ENCODE data around the gene HSBP1L1.

HSBP1L1 gene

GRCh38 chr18:79961527-79962291 is 2.7 kb upstream of the HSBP1L1 start:
- peak; percentile 27 for DNase-seq

- no peak for DNase-seq
These were observed 2.1 kb upstream of the HSBP1L1 start for GRCh38 chr18:79962311-79962710.

GRCh38 chr18:79962835-79963657 is 1.4 kb upstream of the HSBP1L1 start:
- no peak for DNase-seq

- no peak for DNase-seq
These were observed 649 bp upstream of the HSBP1L1 start for GRCh38 chr18:79963658-79964329.

- DNase-seq, result peak; percentile 29
These were observed 868 bp downstream of the HSBP1L1 start for GRCh38 chr18:79965119-79965902.

- no peak for DNase-seq
These were observed 6.1 kb downstream of the HSBP1L1 start for GRCh38 chr18:79970419-79971133.

- no peak for DNase-seq
These were observed 6.9 kb downstream of the HSBP1L1 start for GRCh38 chr18:79971211-79971952.

GRCh38 chr18:79971986-79972385 is 7.5 kb downstream of the HSBP1L1 start:
- no peak for DNase-seq

- DNase-seq, result no peak
These were observed 8.3 kb downstream of the HSBP1L1 start for GRCh38 chr18:79972720-79973119.

- DNase-seq, result no peak
These were observed 9.1 kb downstream of the HSBP1L1 start for GRCh38 chr18:79973517-79973916.

GRCh38 chr18:79974025-79974654 is 9.7 kb downstream of the HSBP1L1 start:
- DNase-seq, result no peak

- no peak for DNase-seq
These were observed 10.6 kb downstream of the HSBP1L1 start for GRCh38 chr18:79975043-79975442.

- no peak for DNase-seq
These were observed 11.7 kb downstream of the HSBP1L1 start for GRCh38 chr18:79975985-79976680.

GRCh38 chr18:79979843-79980242 is 15.4 kb downstream of the HSBP1L1 start:
- no peak for DNase-seq

GRCh38 chr18:79980585-79980984 is 16.1 kb downstream of the HSBP1L1 start:
- no peak for DNase-seq

GRCh38 chr18:79982736-79983135 is 18.3 kb downstream of the HSBP1L1 start:
- peak; percentile 69 for DNase-seq

GRCh38 chr18:79983253-79983652 is 18.8 kb downstream of the HSBP1L1 start:
- no peak for DNase-seq

GRCh38 chr18:79983793-79984192 is 19.4 kb downstream of the HSBP1L1 start:
- DNase-seq, result no peak

GRCh38 chr18:79985172-79985571 is 20.7 kb downstream of the HSBP1L1 start:
- DNase-seq, result no peak

GRCh38 chr18:79986726-79987125 is 22.3 kb downstream of the HSBP1L1 start:
- DNase-seq, result no peak

Measured in inflammatory macrophage treated with lipopolysaccharide for 4 hours (primary cell).